ENCODE measurements around the gene FHOD1.
A peak's percentile ranks its signal among the peaks of the same experiment; 100 is the strongest.

FHOD1 gene

DNA sequence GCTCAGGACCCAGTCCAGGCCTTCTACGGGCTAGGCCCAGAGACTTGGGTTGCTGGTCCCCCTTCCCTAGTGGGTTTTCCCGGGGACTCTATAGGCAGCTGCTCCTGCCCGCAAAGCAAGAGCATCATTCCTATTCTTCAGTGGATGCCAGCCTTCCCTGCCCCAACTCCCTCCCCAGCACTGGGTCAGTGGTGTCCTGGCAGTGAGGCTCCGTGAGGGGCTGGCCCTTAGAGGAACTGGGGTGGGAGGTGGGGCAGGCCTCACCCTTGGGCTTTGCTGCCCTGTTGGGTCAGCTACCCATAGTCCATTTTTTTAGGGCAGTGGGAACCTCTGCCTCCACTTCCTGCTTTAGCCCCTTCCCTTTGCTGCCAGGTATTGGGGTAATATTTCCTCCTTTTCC lies 24.2 kb upstream of the FHOD1 start:
- no peak overlapping the region for H3K23ac ChIP-seq (ENCODE audit: low read depth, low read length, poor library complexity)
- no peak overlapping the region for H4K91ac ChIP-seq (ENCODE audit: low read depth, low read length, poor library complexity)
- H2BK5ac ChIP-seq (ENCODE audit: low read length), result no peak overlapping the region
- H2AK5ac ChIP-seq (ENCODE audit: low read depth, low read length), result no peak overlapping the region
- no peak overlapping the region for H3K4me3 ChIP-seq (ENCODE audit: low read length in 2 of 2)
- no peaks in the 10 kb centered on the region for H3K4me1 ChIP-seq (ENCODE audit: control insufficient read depth in 2 of 2, insufficient read depth in 1 of 2, low read depth in 1 of 2, low read length in 2 of 2)
- H2BK12ac ChIP-seq (ENCODE audit: low read length), result no peak overlapping the region
- H3K79me1 ChIP-seq (ENCODE audit: low read depth, low read length), result peaks cover 2% of the 10 kb centered on the region
- H3K27me3 ChIP-seq (ENCODE audit: control insufficient read depth in 3 of 3, insufficient read depth in 3 of 3, low read depth in 1 of 3, low read length in 3 of 3), result peaks cover 0 to 3% (median 2%) of the 10 kb centered on the region in 3 experiments
- no CpG with 5 or more reads among the region's 4 CpGs for WGBS, 2 donors (ENCODE audit: extremely low coverage in 2 of 2, insufficient read length in 2 of 2, insufficient replicate concordance in 1 of 2)
- H3K4me2 ChIP-seq (ENCODE audit: insufficient read depth, low read length, poor library complexity, severe bottlenecking), result no peak overlapping the region
- H3K14ac ChIP-seq (ENCODE audit: low read length), result no peak overlapping the region
- H3K4ac ChIP-seq (ENCODE audit: low read length), result peak overlapping the region; percentile 66
- H3K27ac ChIP-seq (replicated peaks; ENCODE audit: low read length), result no peak overlapping the region
- peak overlapping the region; percentile 75 for H2BK15ac ChIP-seq (ENCODE audit: low read length)
- DNase-seq (ENCODE audit: low spot score), result no peak
- no peak overlapping the region for H4K8ac ChIP-seq (ENCODE audit: low read depth, low read length)
- no peak overlapping the region for H2AFZ ChIP-seq (ENCODE audit: low read length)
- H3K9me3 ChIP-seq (replicated peaks in 1 of 2; ENCODE audit: control insufficient read depth in 2 of 2, insufficient read depth in 1 of 2, low read depth in 1 of 2, low read length in 2 of 2), result no peaks in the 10 kb centered on the region
- no peaks in the 10 kb centered on the region for H3K36me3 ChIP-seq (replicated peaks in 1 of 2; ENCODE audit: control insufficient read depth in 2 of 2, insufficient read depth in 2 of 2, low read length in 2 of 2)
- no peak overlapping the region for H3K18ac ChIP-seq (ENCODE audit: low read length)
- no peak overlapping the region for H2BK120ac ChIP-seq (ENCODE audit: low read depth, low read length)
- no peak overlapping the region for H3K9ac ChIP-seq (ENCODE audit: low read depth, low read length, poor library complexity)

DNA sequence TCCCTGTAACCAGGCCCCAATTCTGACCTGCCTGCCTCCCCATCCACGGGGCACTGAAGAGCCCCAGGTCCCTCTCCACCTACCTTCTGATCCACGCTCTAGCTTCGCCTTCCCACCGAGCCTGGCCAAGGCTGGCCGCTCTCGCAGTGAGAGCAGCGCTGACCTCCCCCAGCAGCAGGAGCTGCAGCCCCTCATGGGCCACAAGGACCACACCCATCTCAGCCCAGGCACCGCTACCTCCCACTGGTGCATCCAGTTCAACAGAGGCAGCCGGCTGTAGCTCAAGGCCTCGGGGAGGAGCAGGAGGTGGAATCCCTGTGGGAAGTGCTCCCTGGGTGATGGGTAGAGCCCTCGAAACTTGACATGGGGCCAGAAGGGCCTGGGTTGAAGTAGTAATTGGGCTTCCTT lies 23.7 kb upstream of the FHOD1 start:
- no peak overlapping the region for H2AFZ ChIP-seq (ENCODE audit: low read length)
- peak overlapping the region; percentile 89 for H3K23ac ChIP-seq (ENCODE audit: low read depth, low read length, poor library complexity)
- no peaks in the 10 kb centered on the region for H3K9me3 ChIP-seq (replicated peaks in 1 of 2; ENCODE audit: control insufficient read depth in 2 of 2, insufficient read depth in 1 of 2, low read depth in 1 of 2, low read length in 2 of 2)
- peaks cover 2% of the 10 kb centered on the region for H3K79me1 ChIP-seq (ENCODE audit: low read depth, low read length)
- no peaks in the 10 kb centered on the region for H3K4me1 ChIP-seq (ENCODE audit: control insufficient read depth in 2 of 2, insufficient read depth in 1 of 2, low read depth in 1 of 2, low read length in 2 of 2)
- H3K36me3 ChIP-seq (replicated peaks in 1 of 2; ENCODE audit: control insufficient read depth in 2 of 2, insufficient read depth in 2 of 2, low read length in 2 of 2), result no peaks in the 10 kb centered on the region
- H4K8ac ChIP-seq (ENCODE audit: low read depth, low read length), result no peak overlapping the region
- H3K4me3 ChIP-seq (ENCODE audit: low read length in 2 of 2), result no peak overlapping the region
- peak overlapping the region; percentile 8 for H3K14ac ChIP-seq (ENCODE audit: low read length)
- no CpG with 5 or more reads among the region's 11 CpGs for WGBS, 2 donors (ENCODE audit: extremely low coverage in 2 of 2, insufficient read length in 2 of 2, insufficient replicate concordance in 1 of 2)
- no peak overlapping the region for H3K27ac ChIP-seq (replicated peaks; ENCODE audit: low read length)
- DNase-seq (ENCODE audit: low spot score), result no peak
- H2BK12ac ChIP-seq (ENCODE audit: low read length), result no peak overlapping the region
- H3K4ac ChIP-seq (ENCODE audit: low read length), result no peak overlapping the region
- H2BK15ac ChIP-seq (ENCODE audit: low read length), result no peak overlapping the region
- no peak overlapping the region for H3K9ac ChIP-seq (ENCODE audit: low read depth, low read length, poor library complexity)
- no peak overlapping the region for H2AK5ac ChIP-seq (ENCODE audit: low read depth, low read length)
- H2BK120ac ChIP-seq (ENCODE audit: low read depth, low read length), result no peak overlapping the region
- no peak overlapping the region for H4K91ac ChIP-seq (ENCODE audit: low read depth, low read length, poor library complexity)
- H3K27me3 ChIP-seq (ENCODE audit: control insufficient read depth in 3 of 3, insufficient read depth in 3 of 3, low read depth in 1 of 3, low read length in 3 of 3), result peaks cover 0 to 2% (median 0%) of the 10 kb centered on the region in 3 experiments
- no peak overlapping the region for H3K4me2 ChIP-seq (ENCODE audit: insufficient read depth, low read length, poor library complexity, severe bottlenecking)
- H3K18ac ChIP-seq (ENCODE audit: low read length), result peak overlapping the region; percentile 17
- no peak overlapping the region for H2BK5ac ChIP-seq (ENCODE audit: low read length)

DNA sequence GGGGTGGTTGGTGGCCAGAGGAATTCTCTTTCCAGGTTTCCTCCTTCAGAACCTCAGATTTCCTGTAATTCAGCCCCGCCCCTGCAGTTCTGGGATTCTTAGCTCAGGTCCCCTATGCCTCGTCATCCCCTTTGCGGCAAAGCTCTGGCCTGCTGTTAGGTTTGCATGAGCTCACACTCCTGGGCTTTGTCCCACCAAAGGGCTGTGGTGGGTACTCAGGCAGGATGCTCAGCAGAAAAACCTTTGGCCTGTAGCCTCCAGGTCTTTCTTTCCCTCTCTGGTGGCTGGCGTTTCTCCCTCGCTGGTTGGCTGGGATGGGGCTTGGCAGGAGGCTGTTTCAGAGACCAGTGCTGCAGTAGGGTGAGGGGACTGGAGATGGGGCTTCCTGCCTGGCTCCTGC lies 22.5 kb upstream of the FHOD1 start:
- WGBS, 2 donors (ENCODE audit: extremely low coverage in 2 of 2, insufficient read length in 2 of 2, insufficient replicate concordance in 1 of 2), result no CpG with 5 or more reads among the region's 5 CpGs
- Histone ChIP-seq H3K9me3 (replicated peaks in 1 of 2; ENCODE audit: control insufficient read depth in 2 of 2, insufficient read depth in 1 of 2, low read depth in 1 of 2, low read length in 2 of 2) (no peaks in the 10 kb centered on the region), H3K4me3 (ENCODE audit: low read length in 2 of 2) (no peak overlapping the region), H3K4ac (ENCODE audit: low read length) (no peak overlapping the region), H2AK5ac (ENCODE audit: low read depth, low read length) (no peak overlapping the region), H3K23ac (ENCODE audit: low read depth, low read length, poor library complexity) (no peak overlapping the region), H3K4me1 (ENCODE audit: control insufficient read depth in 2 of 2, insufficient read depth in 1 of 2, low read depth in 1 of 2, low read length in 2 of 2) (no peaks in the 10 kb centered on the region), H3K27me3 (ENCODE audit: control insufficient read depth in 3 of 3, insufficient read depth in 3 of 3, low read depth in 1 of 3, low read length in 3 of 3) (peaks cover 0 to 2% (median 0%) of the 10 kb centered on the region in 3 experiments), H3K79me1 (ENCODE audit: low read depth, low read length) (peaks cover 2% of the 10 kb centered on the region), H3K9ac (ENCODE audit: low read depth, low read length, poor library complexity) (no peak overlapping the region), H2BK12ac (ENCODE audit: low read length) (no peak overlapping the region), H3K27ac (replicated peaks; ENCODE audit: low read length) (no peak overlapping the region), H2BK5ac (ENCODE audit: low read length) (no peak overlapping the region), H4K91ac (ENCODE audit: low read depth, low read length, poor library complexity) (no peak overlapping the region), H3K18ac (ENCODE audit: low read length) (no peak overlapping the region), H2BK120ac (ENCODE audit: low read depth, low read length) (no peak overlapping the region), H2BK15ac (ENCODE audit: low read length) (no peak overlapping the region), H2AFZ (ENCODE audit: low read length) (no peak overlapping the region), H3K36me3 (replicated peaks in 1 of 2; ENCODE audit: control insufficient read depth in 2 of 2, insufficient read depth in 2 of 2, low read length in 2 of 2) (no peaks in the 10 kb centered on the region), H3K4me2 (ENCODE audit: insufficient read depth, low read length, poor library complexity, severe bottlenecking) (no peak overlapping the region), H3K14ac (ENCODE audit: low read length) (no peak overlapping the region), H4K8ac (ENCODE audit: low read depth, low read length) (no peak overlapping the region)
- DNase-seq (ENCODE audit: low spot score), result no peak

DNA sequence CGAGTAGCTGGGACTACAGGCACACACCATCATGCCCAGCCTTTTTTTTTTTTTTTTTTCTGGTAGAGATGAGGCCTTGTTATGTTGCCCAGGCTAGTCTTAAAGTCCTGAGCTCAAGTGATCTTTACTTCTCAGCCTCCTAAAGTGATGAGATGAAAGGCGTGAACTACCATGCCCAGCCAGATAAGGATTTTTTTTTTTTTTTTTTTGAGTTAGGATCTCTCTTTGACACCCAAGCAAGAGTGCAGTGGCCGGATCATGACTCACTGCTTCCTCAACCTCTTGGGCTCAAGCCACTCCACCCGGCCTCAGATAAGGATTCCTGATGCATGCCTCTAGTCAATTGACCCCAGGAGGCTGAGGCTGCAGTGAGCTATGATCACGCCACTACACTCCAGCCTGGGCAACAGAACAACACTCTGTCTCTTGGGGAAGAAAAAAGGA lies 20.9 kb upstream of the FHOD1 start:
- no peak for DNase-seq (ENCODE audit: low spot score)
- WGBS, 2 donors (ENCODE audit: extremely low coverage in 2 of 2, insufficient read length in 2 of 2, insufficient replicate concordance in 1 of 2), result no CpG with 5 or more reads among the region's 5 CpGs

More for the DNA sequence above, 20.9 kb upstream of the FHOD1 start:
- no peak overlapping the region for H4K91ac ChIP-seq (ENCODE audit: low read depth, low read length, poor library complexity)
- no peak overlapping the region for H3K27ac ChIP-seq (replicated peaks; ENCODE audit: low read length)
- H3K9me3 ChIP-seq (replicated peaks in 1 of 2; ENCODE audit: control insufficient read depth in 2 of 2, insufficient read depth in 1 of 2, low read depth in 1 of 2, low read length in 2 of 2), result no peaks in the 10 kb centered on the region
- H3K79me1 ChIP-seq (ENCODE audit: low read depth, low read length), result peaks cover 2% of the 10 kb centered on the region
- no peak overlapping the region for H3K23ac ChIP-seq (ENCODE audit: low read depth, low read length, poor library complexity)
- no peak overlapping the region for H3K4ac ChIP-seq (ENCODE audit: low read length)
- H3K4me2 ChIP-seq (ENCODE audit: insufficient read depth, low read length, poor library complexity, severe bottlenecking), result no peak overlapping the region
- H3K18ac ChIP-seq (ENCODE audit: low read length), result no peak overlapping the region
- no peak overlapping the region for H4K8ac ChIP-seq (ENCODE audit: low read depth, low read length)
- no peak overlapping the region for H2BK5ac ChIP-seq (ENCODE audit: low read length)
- no peak overlapping the region for H2BK12ac ChIP-seq (ENCODE audit: low read length)
- H3K36me3 ChIP-seq (replicated peaks in 1 of 2; ENCODE audit: control insufficient read depth in 2 of 2, insufficient read depth in 2 of 2, low read length in 2 of 2), result no peaks in the 10 kb centered on the region
- no peak overlapping the region for H3K14ac ChIP-seq (ENCODE audit: low read length)
- no peak overlapping the region for H3K4me3 ChIP-seq (ENCODE audit: low read length in 2 of 2)
- H3K27me3 ChIP-seq (ENCODE audit: control insufficient read depth in 3 of 3, insufficient read depth in 3 of 3, low read depth in 1 of 3, low read length in 3 of 3), result peaks cover 0 to 2% (median 0%) of the 10 kb centered on the region in 3 experiments
- H2AK5ac ChIP-seq (ENCODE audit: low read depth, low read length), result no peak overlapping the region
- H2AFZ ChIP-seq (ENCODE audit: low read length), result no peak overlapping the region
- H3K9ac ChIP-seq (ENCODE audit: low read depth, low read length, poor library complexity), result no peak overlapping the region
- no peaks in the 10 kb centered on the region for H3K4me1 ChIP-seq (ENCODE audit: control insufficient read depth in 2 of 2, insufficient read depth in 1 of 2, low read depth in 1 of 2, low read length in 2 of 2)
- no peak overlapping the region for H2BK15ac ChIP-seq (ENCODE audit: low read length)
- no peak overlapping the region for H2BK120ac ChIP-seq (ENCODE audit: low read depth, low read length)

All from neuronal stem cell (in vitro differentiated cells).